Ovary (tissue), 9 donors: Measurements from ENCODE around the gene TESK2. TPM values are rescaled to one million over a fixed set of nuclear protein-coding genes. Genes with fewer than 3 reads are reported as not detected.
A peak's percentile ranks its signal among the peaks of the same experiment; 100 is the strongest.

ENCODE experiments used
- DNase-seq, 5 donors: peaks; one replicate each; pipeline ENCODE4 v3.0.0-alpha.2; 2019 to 2020
- H3K27ac ChIP-seq, 2 donors: fragments of 200-600 bp; one replicate each; pipeline versions ENCODE4 v1.5.1 to v1.8.0; 2019 to 2022
- H3K27me3 ChIP-seq: fragments of 200-600 bp; one replicate; pipeline ENCODE4 v1.8.0; 2022
- H3K36me3 ChIP-seq: fragments of 200-600 bp; sonication (generic); one replicate; pipeline ENCODE4 v1.5.1; 2019
- H3K4me1 ChIP-seq: one replicate; pipeline ENCODE4 v1.8.1; 2013; ENCODE audit warnings: mild to moderate bottlenecking, moderate library complexity; ENCODE audit not compliant: insufficient read depth
- H3K4me3 ChIP-seq: fragments of 200-600 bp; sonication (generic); one replicate; pipeline ENCODE4 v1.5.1; 2017
- H3K9me3 ChIP-seq, 2 donors: fragments of 200-600 bp in 1 of 2; sonication (generic) in 1 of 2; one replicate each; pipeline versions ENCODE4 v1.5.1 to v1.8.1; 2013 to 2019; ENCODE audit warnings: mild to moderate bottlenecking in 1 of 2, moderate library complexity in 1 of 2
- EP300 ChIP-seq: sonication (generic); formaldehyde crosslinking; IDR thresholded peaks from one replicate; pipeline ENCODE4 v1.6.1; 2017; ENCODE audit warnings: antibody characterized with exemption
- POLR2A ChIP-seq: fragments of 450-650 bp; IDR thresholded peaks from one replicate; pipeline ENCODE4 v1.6.1; 2017; ENCODE audit warnings: antibody characterized with exemption, mild to moderate bottlenecking, moderate library complexity
- WGBS, 3 donors: extraction: QIAGEN DNeasy Blood & Tissue Kit in 1 of 3; methylation state at CpG; one replicate each; pipeline versions ENCODE4 v1.1.5 to v1.1.7; 2013 to 2017; 5-methylcytosine and 5-hydroxymethylcytosine counted together
- intact Hi-C, 4 donors: fragments of 100-400 bp; cut with DNase I; formaldehyde crosslinking; loops; one replicate each; pipeline versions ENCODE4 v1.11.0 to v1.15.1; 2022 to 2023
- polyA plus RNA-seq, 2 donors: library from polyadenylated mRNA; stranded (reverse); fragments of 200-250 nt in 1 of 2; fragments of 350-450 nt in 1 of 2; fragmentation: Illumina TruSeq in 1 of 2; extraction: RNeasy Lipid Tissue Mini Kit (QIAGEN cat#74804) in 1 of 2; gene quantifications; one replicate each; pipeline ENCODE4 v1.2.3, GENCODE V29; 2013 to 2014
- total RNA-seq, 7 donors: library from RNA; depleted of rRNA in 2 of 7; stranded (reverse); fragments of >200 nt in 2 of 7; fragmentation: NEBNext Ultra II Directional in 3 of 7; extraction: Animal tissue kit (Norgen Biotek cat#: 25700) in 3 of 7; gene quantifications; one replicate each; pipeline versions ENCODE4 v1.1.0 to v1.2.4, GENCODE V29; 2016 to 2023
- TF ChIP-seq, protein P1 (sequence below), 3 donors: fragments of 450-650 bp in 2 of 3; fragments of 200-600 bp in 1 of 3; IDR thresholded peaks; one replicate each; pipeline versions ENCODE4 v1.5.1 to v1.8.0; 2016 to 2022; ENCODE audit warnings: antibody characterized with exemption in 3 of 3, mild to moderate bottlenecking in 1 of 3
- donor health status: DM: no; HTN: no; CAD: no; lungs with moderate emphysema.
- donor health status: DM: no; HTN: no; CAD: no.
- donor health status: Bipolar disorder and iron deficiency.
- donor health status: DM: yes; HTN: yes; CAD: no.
- donor health status: DM: no; HTN: no; CAD: no.
- donor health status: DM: yes; HTN: yes; CAD: no.

Gene TESK2
- total and polyA plus RNA-seq, 9 donors, result 6.7 to 12.5 (median 9.7) TPM

DNA sequence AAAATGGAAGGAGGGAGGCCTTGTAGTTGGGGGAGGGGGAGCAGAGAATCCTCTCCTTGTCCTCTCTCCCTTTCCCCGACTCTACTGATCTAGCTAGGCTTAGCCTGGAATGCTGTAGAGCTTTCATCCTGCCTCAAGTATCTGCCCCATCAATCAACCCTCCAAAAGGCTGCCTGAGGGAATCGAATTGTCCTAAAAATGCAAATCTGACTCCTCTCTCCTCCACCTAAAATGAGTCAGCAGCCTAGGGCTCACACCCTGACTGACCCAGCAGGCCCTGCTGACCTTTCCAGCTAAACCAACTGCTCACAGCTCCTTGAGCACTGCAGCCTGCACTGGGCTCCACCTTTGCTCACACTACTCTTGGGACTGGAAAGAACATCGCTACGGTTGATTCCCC lies 161.5 kb downstream of the TESK2 start:
- H3K27ac ChIP-seq, result no peak overlapping the region
- DNase-seq, result no peak
- no peak overlapping the region for H3K4me3 ChIP-seq
- H3K9me3 ChIP-seq, result no peaks in the 10 kb centered on the region
- no peaks in the 10 kb centered on the region for H3K36me3 ChIP-seq
- peaks cover 4% of the 10 kb centered on the region for H3K4me1 ChIP-seq
- TF ChIP-seq POLR2A (no peak), EP300 (no peak)
- TF ChIP-seq, protein P1, sequence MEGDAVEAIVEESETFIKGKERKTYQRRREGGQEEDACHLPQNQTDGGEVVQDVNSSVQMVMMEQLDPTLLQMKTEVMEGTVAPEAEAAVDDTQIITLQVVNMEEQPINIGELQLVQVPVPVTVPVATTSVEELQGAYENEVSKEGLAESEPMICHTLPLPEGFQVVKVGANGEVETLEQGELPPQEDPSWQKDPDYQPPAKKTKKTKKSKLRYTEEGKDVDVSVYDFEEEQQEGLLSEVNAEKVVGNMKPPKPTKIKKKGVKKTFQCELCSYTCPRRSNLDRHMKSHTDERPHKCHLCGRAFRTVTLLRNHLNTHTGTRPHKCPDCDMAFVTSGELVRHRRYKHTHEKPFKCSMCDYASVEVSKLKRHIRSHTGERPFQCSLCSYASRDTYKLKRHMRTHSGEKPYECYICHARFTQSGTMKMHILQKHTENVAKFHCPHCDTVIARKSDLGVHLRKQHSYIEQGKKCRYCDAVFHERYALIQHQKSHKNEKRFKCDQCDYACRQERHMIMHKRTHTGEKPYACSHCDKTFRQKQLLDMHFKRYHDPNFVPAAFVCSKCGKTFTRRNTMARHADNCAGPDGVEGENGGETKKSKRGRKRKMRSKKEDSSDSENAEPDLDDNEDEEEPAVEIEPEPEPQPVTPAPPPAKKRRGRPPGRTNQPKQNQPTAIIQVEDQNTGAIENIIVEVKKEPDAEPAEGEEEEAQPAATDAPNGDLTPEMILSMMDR (IDR thresholded peaks at IDR 0.05), result no peak
- H3K27me3 ChIP-seq, result no peaks in the 10 kb centered on the region
- WGBS, 3 donors, result 73 to 77% (median 75%) methylated on average over 4 of the region's 4 CpGs
- intact Hi-C loops, result no loop called here

DNA sequence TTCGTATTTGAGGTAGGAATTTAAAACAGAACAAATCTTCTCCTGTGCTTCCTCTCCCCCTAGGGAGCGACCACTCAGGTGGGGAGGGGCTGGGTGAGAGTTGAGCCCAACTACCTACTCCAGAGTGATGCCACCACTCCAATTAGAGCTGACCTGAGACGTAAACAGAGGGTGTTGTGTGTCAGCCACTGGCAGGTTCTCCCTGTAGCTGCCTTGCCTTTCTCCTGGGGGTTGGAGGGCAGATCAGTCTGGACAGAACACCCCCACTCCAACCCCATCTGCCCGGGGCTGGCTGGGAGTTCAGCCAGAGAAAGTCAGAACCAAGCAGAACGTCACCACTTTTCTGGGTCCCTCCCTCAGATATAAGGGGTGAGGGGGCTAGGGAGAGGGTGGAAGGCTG lies 162.3 kb downstream of the TESK2 start:
- no peak for DNase-seq
- intact Hi-C loops, result no loop called here
- Histone ChIP-seq H3K4me3 (no peak overlapping the region), H3K9me3 (no peaks in the 10 kb centered on the region), H3K4me1 (peaks cover 4% of the 10 kb centered on the region), H3K27me3 (no peaks in the 10 kb centered on the region), H3K27ac (no peak overlapping the region), H3K36me3 (no peaks in the 10 kb centered on the region)
- TF ChIP-seq, protein P1 (IDR thresholded peaks at IDR 0.05), result no peak
- no peak for TF ChIP-seq EP300
- no peak for TF ChIP-seq POLR2A
- 64 to 74% (median 71%) methylated on average over 5 of the region's 5 CpGs for WGBS, 3 donors

DNA sequence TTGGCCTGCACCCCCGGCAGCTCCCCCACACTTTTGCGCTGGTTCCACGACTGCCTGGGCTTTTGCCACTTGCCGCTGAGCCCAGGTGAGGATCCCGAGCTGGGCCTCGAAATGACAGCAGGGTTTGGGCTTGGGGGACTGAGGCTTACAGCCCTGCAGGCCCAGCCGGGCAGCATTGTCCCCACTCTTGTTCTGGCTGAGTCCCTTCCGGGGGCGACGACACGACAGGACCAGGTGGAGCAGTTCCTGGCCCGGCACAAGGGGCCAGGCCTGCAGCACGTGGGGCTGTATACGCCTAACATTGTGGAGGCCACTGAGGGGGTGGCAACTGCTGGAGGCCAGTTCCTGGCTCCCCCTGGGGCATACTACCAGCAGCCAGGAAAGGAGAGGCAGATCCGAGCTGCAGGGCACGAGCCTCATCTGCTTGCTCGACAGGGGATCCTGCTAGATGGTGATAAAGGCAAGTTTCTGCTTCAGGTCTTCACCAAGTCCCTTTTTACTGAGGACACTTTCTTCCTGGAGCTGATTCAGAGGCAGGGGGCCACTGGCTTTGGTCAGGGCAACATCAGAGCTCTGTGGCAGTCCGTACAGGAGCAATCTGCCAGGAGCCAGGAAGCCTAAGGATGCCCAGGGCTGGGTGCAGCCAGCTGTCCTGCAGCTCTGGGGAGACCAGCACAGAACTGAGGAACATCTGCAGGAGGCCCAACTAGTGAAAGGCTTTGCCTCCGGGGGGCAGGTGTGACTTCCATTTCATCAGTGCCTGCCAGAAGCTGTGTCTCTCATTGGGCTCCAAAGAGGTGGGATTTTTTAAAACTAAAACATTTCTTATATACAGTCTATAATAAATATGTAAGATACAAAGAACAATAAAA lies 163.1 kb downstream of the TESK2 start:
- intact Hi-C loops, result no loop called here
- Histone ChIP-seq H3K4me3 (no peak overlapping the region), H3K27me3 (no peaks in the 10 kb centered on the region), H3K27ac (no peak overlapping the region), H3K4me1 (peaks cover 4% of the 10 kb centered on the region), H3K9me3 (no peaks in the 10 kb centered on the region), H3K36me3 (no peaks in the 10 kb centered on the region)
- 57 to 62% (median 58%) methylated on average over 19 of the region's 19 CpGs for WGBS, 3 donors
- no peak for TF ChIP-seq EP300
- TF ChIP-seq, protein P1 (IDR thresholded peaks at IDR 0.05), result no peak
- no peak for TF ChIP-seq POLR2A
- no peak for DNase-seq

DNA sequence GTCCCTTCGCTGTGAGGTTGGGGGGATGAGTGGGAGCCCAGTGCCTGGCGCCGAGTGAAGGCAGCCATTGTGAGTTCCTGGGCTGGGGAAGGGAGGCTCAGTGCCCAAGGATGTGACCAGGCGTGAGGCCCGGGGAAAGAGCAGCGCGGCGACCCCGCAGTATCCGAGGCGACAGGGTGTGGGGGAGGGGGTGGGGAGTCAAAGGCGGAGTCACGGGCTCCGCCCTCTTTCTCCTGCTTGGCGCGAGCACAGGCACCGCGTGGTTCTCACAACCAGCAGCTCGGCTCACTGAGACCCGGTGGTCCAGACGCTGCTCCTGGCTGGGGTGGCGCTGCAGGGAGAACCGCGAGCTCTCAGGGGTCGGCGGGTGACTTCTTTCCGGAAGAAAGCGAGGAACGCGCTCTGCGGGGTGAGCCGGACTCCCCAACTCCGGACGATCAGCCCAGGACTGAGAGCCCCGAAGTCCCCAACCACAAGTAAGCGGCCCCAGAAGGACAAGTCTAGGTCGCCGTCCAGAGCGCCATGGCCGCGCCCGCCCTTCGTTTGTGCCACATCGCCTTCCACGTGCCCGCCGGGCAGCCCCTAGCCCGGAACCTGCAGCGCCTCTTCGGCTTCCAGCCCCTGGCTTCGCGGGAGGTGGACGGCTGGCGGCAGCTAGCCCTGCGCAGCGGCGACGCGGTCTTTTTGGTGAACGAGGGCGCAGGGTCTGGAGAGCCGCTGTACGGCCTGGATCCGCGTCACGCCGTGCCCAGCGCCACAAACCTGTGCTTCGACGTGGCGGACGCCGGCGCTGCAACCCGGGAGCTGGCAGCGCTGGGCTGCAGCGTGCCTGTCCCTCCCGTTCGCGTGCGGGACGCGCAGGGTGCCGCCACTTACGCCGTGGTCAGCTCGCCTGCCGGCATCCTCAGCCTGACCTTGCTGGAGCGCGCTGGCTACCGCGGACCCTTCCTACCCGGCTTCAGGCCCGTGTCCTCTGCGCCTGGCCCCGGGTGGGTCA lies 164.0 kb downstream of the TESK2 start, which contains the start of gene HPDL:
Gene HPDL (plus strand): TSS at position 269 of the 997 bp plus-strand sequence. CDS start 254 bp downstream, at position 523.
- no peak for TF ChIP-seq EP300
- no peak for TF ChIP-seq POLR2A
- TF ChIP-seq, protein P1 (IDR thresholded peaks at IDR 0.05), result no peak
- 1 to 4% (median 2%) methylated on average over 84 to 96 of the region's 96 CpGs for WGBS, 3 donors
- Histone ChIP-seq H3K27ac (no peak within 1 kb of the TSS), H3K4me1 (peaks cover 4% of the 10 kb centered on the region), H3K36me3 (no peaks in the 10 kb centered on the region), H3K4me3 (peak within 1 kb of the TSS; percentile 39), H3K27me3 (no peaks in the 10 kb centered on the region), H3K9me3 (no peaks in the 10 kb centered on the region)
- intact Hi-C loops, result no loop called here
- peak; percentile 70 to 84 (median 79) for DNase-seq
